HEK293T (cell line): ENCODE data around the gene PRLH.

Experiments
- CTCF ChIA-PET: fragments of 350-600 bp; formaldehyde crosslinking; extraction: SDS; loops from one replicate; lab custom pipeline; 2021; ENCODE audit warnings: antibody characterized with exemption, inconsistent platforms; lab: Yijun Ruan, JAX
- POLR2A ChIA-PET: fragments of 350-600 bp; formaldehyde crosslinking; extraction: SDS; loops from one replicate; lab custom pipeline; 2020; ENCODE audit warnings: antibody characterized with exemption, inconsistent platforms; lab: Yijun Ruan, JAX
- DNase-seq: peaks from one replicate; pipeline ENCODE4 v3.0.0; 2012; ENCODE audit warnings: mixed read lengths; ENCODE audit errors: extremely low spot score
- ARNT ChIP-seq: fragments of 450-650 bp; IDR thresholded peaks from 2 replicates; pipeline ENCODE4 v1.6.1; 2017; ENCODE audit warnings: mild to moderate bottlenecking
- BHLHE40 ChIP-seq: fragments of 450-650 bp; IDR thresholded peaks from 2 replicates; pipeline ENCODE4 v1.6.1; 2016; ENCODE audit warnings: mild to moderate bottlenecking, moderate library complexity, borderline replicate concordance
- CTBP1 ChIP-seq: fragments of 450-650 bp; IDR thresholded peaks from 2 replicates; pipeline ENCODE4 v1.6.1; 2016; ENCODE audit warnings: borderline replicate concordance
- ELF4 ChIP-seq: fragments of 450-650 bp; IDR thresholded peaks from 2 replicates; pipeline ENCODE4 v1.6.1; 2017; ENCODE audit warnings: antibody characterized with exemption
- FOXA1 ChIP-seq: fragments of 450-650 bp; IDR thresholded peaks from 2 replicates; pipeline ENCODE4 v1.6.1; 2016; ENCODE audit warnings: mild to moderate bottlenecking
- FOXK2 ChIP-seq: fragments of 450-650 bp; IDR thresholded peaks from 2 replicates; pipeline ENCODE4 v1.6.1; 2016; ENCODE audit warnings: mild to moderate bottlenecking
- FOXM1 ChIP-seq: fragments of 450-650 bp; IDR thresholded peaks from 2 replicates; pipeline ENCODE4 v1.6.1; 2017; ENCODE audit warnings: mild to moderate bottlenecking, borderline replicate concordance
- HDGF ChIP-seq: fragments of 450-650 bp; IDR thresholded peaks from 2 replicates; pipeline ENCODE4 v1.6.1; 2017; ENCODE audit warnings: antibody characterized with exemption, borderline replicate concordance
- L3MBTL2 ChIP-seq: fragments of 450-650 bp; conservative IDR thresholded peaks from 2 replicates; pipeline ENCODE4 v1.6.1; 2016; ENCODE audit warnings: mild to moderate bottlenecking
- LEF1 ChIP-seq: fragments of 450-650 bp; IDR thresholded peaks from 2 replicates; pipeline ENCODE4 v1.6.1; 2017; ENCODE audit warnings: mild to moderate bottlenecking, borderline replicate concordance
- NFRKB ChIP-seq: fragments of 450-650 bp; IDR thresholded peaks from 2 replicates; pipeline ENCODE4 v1.6.1; 2016; ENCODE audit warnings: mild to moderate bottlenecking, moderate library complexity
- PKNOX1 ChIP-seq: fragments of 450-650 bp; IDR thresholded peaks from 2 replicates; pipeline ENCODE4 v1.6.1; 2016
- SP1 ChIP-seq: fragments of 450-650 bp; IDR thresholded peaks from 2 replicates; pipeline ENCODE4 v1.6.1; 2017
- SUZ12 ChIP-seq: fragments of 450-650 bp; IDR thresholded peaks from 2 replicates; pipeline ENCODE4 v1.6.1; 2016; ENCODE audit warnings: mild to moderate bottlenecking
- TARDBP ChIP-seq: fragments of 450-650 bp; IDR thresholded peaks from 2 replicates; pipeline ENCODE4 v1.6.1; 2016
- ZNF384 ChIP-seq: fragments of 450-650 bp; IDR thresholded peaks from 2 replicates; pipeline ENCODE4 v1.6.1; 2016

PRLH gene

DNA sequence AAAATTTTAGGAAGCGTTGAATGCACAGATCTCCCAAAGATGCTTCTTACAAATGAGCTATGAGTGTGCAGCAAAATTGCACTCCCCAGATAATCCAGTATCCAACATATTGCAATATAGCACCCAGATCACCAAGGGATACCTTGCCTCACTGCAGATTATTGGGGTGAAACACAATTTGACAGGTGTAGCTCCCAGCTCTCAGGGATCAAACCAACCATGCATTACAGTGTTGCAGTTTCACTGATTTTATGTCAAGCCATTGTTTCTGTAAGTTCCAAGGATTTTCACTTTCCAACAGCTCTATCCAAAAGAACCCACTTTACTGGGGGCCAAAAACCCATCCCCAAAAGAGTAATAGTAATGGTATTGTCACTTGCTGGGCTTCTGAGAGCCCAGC is 10.8 kb upstream of the PRLH start:
- ChIA-PET POLR2A (no interaction called here), CTCF (interaction anchor here (1.2 kb wide), 1 partner anchor 16 kb away, joined by 3 read pairs; no protein-coding TSS in a partner anchor)
- DNase-seq, result no peak
- TF ChIP-seq FOXK2 (no peak), TARDBP (no peak), FOXM1 (no peak), L3MBTL2 (no peak), ARNT (no peak), BHLHE40 (no peak), PKNOX1 (no peak), CTBP1 (no peak), ZNF384 (no peak), HDGF (no peak), SUZ12 (no peak)

DNA sequence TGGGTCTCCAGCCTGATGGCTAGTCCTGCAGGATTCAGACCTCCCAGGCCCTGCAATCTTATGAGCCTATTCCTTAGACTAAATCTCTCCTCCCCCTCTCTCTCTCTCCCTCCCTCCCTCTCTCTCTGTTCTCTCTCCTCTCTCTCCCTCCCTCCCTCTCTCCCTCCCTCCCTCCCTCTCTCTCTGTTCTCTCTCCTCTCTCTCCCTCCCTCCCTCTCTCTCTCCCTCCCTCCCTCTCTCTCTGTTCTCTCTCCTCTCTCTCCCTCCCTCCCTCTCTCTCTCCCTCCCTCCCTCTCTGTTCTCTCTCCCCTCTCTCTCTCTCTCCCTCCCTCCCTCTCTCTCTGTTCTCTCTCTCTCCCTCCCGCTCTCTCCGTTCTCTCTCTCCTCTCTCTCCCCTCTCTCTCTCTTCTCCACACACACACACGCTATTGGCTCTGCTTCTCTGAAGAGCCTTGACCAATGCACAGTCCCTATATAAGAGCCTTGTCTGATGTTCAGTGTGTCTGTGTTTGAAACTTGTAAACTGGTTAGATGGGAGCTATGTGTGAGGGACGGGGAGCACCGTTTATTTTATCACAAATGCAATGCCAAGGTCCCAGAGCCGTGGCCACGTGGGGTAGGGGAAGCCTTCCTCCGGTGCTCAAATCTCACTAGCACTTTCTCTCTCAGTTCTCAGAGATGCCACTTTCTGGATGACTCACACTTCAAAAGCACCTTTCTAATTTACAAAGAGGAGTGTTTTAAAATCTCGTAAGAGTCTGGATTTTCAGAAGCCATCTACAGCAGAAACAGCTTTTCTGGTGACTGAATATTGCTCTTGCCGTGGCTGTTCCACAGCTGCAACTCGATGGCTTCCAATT is 9.4 kb upstream of the PRLH start:
- TF ChIP-seq L3MBTL2 (no peak), ELF4 (no peak), CTBP1 (no peak), LEF1 (no peak), PKNOX1 (no peak), SP1 (no peak), TARDBP (no peak), SUZ12 (no peak), ZNF384 (no peak), FOXK2 (no peak), ARNT (no peak), FOXM1 (no peak), HDGF (no peak), NFRKB (no peak), BHLHE40 (no peak), FOXA1 (no peak)
- ChIA-PET POLR2A (no interaction called here), CTCF (no interaction called here)
- DNase-seq, result no peak

GRCh38 chr2:237557633-237558015 is 8.8 kb upstream of the PRLH start:
- no peak for DNase-seq
- ChIA-PET CTCF (interaction anchor here (0.8 kb wide), 1 partner anchor 100 kb away, joined by 3 read pairs; no protein-coding TSS in a partner anchor), POLR2A (no interaction called here)
- no peak for TF ChIP-seq CTBP1
- no peak for TF ChIP-seq ZNF384
- TF ChIP-seq SP1, result no peak
- no peak for TF ChIP-seq L3MBTL2
- no peak for TF ChIP-seq PKNOX1
- TF ChIP-seq LEF1, result no peak
- no peak for TF ChIP-seq TARDBP
- no peak for TF ChIP-seq NFRKB
- no peak for TF ChIP-seq FOXA1
- TF ChIP-seq ARNT, result no peak
- TF ChIP-seq SUZ12, result no peak

DNA sequence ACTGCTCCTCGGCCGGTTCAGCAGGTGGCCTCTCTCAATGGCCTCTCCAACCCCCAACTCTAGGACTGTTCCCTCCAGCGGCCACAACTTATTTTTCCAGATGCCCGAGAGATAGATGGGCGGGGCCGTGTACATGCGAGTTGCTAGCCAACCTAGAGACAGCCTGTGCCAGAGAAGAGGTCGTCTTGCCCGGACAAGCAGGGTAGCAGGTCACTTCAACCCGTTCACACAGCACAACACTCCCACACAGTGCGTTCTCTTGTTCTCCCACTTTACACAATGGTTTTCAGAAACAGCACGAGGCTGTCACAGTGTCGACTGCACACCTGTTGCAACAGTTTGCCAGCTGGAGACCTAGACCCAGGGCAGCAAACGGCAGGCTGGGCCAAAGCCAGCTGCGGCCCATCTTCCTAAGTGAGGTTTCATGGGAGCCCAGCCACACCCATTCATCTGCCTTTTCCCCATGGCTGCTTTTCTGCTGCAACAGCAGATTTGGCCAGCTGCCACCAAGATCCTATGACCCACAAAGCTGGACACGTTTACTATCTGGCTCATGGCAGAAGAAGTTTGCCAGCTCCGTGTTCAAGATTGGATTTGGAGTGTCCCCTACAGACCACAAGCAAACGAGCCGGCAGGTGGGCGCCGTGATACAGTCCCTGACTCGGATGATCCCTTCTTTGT is 7.3 kb upstream of the PRLH start:
- no peak for DNase-seq
- ChIA-PET POLR2A (no interaction called here), CTCF (interaction anchor here (0.7 to 1.0 kb wide), 2 partner anchors 13 to 46 kb away, joined by 3 read pairs; no protein-coding TSS in a partner anchor)
- TF ChIP-seq CTBP1 (no peak), ZNF384 (no peak), SP1 (no peak), L3MBTL2 (no peak), ARNT (no peak), PKNOX1 (no peak), TARDBP (no peak), LEF1 (no peak)

DNA sequence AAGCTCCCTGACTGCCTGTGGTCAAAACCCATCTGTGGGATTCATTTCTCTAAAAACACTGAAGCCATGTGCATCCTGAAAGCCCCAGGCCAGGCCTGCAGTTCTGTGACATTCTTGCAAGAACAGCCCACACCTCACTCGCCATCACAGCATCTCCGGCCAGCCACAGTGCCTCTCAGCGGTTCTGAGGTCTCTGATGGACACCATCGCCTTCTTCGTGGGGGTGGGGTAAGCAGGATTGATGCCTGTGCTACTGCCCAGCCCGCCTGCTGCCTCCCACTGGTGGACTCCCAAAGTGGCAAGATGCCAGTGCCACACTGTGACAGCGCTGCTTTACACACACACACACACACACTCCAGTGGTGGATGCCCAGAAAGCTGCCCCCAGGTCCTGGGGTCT is 5.2 kb upstream of the PRLH start:
- DNase-seq, result no peak
- CTCF ChIA-PET, result no interaction called here
- no peak for TF ChIP-seq ARNT
- no peak for TF ChIP-seq ELF4
- no peak for TF ChIP-seq FOXA1
- no peak for TF ChIP-seq CTBP1
- TF ChIP-seq SUZ12, result no peak
- no peak for TF ChIP-seq PKNOX1
- TF ChIP-seq TARDBP, result no peak
- no peak for TF ChIP-seq SP1
- TF ChIP-seq HDGF, result no peak
- TF ChIP-seq L3MBTL2, result no peak
- TF ChIP-seq BHLHE40, result no peak
- no peak for TF ChIP-seq NFRKB
- TF ChIP-seq FOXM1, result no peak
- no peak for TF ChIP-seq FOXK2
- TF ChIP-seq LEF1, result no peak
- no peak for TF ChIP-seq ZNF384
- POLR2A ChIA-PET, result no interaction called here
